ENCODE data around the gene NDUFS1.
A peak's percentile ranks its signal among the peaks of the same experiment; 100 is the strongest.
"Not testable (repeated sequence)": the region's sequence is repeated elsewhere in the genome, so short reads cannot be mapped to it uniquely, and the experiment has no call there.

NDUFS1 gene

GRCh38 chr2:206098471-206098870 is 60.8 kb downstream of the NDUFS1 start:
- DNase-seq (ENCODE audit: low spot score) = no peak

DNA sequence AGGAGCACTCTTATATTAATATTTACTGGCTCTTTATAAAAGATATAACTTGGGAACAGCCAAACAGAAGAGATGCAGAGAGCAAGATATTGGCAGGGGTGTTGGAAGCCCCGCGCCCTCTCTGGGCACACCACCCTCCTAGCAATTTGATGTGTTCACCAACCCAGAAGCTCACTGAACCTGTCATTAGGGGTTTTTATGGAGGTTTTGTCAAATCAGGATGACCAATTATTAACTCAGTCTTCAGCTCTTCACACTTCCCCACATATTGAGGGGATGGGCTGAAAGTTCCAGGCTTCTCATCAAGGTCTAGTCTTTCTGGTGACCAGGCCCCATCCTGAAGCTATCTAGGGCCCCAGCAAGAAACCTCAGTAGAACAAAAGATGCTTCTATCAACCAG is 62.4 kb downstream of the NDUFS1 start:
- DNase-seq (ENCODE audit: low spot score) = no peak

GRCh38 chr2:206095536-206096332 is 63.5 kb downstream of the NDUFS1 start:
- no peak for DNase-seq (ENCODE audit: low spot score)

DNA sequence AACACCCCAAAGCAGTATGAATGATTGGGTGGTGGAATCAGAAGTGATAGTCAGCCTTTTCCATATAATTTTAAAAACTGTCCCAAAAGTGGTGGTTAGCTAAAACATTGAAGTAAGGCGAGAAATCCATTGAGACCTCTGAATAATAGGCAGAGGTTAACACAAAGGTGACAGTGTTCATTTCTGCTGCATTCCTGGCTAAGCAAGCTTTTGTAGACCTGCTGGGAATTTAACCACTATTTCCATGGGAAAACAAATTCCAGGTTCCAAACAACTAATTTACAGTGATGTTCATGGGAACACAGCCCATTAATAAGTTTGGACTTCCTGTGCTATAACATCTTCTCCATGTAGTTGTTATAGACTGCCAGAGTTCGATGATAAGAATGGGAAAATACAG is 66.9 kb downstream of the NDUFS1 start:
- no peak for DNase-seq (ENCODE audit: low spot score)

DNA sequence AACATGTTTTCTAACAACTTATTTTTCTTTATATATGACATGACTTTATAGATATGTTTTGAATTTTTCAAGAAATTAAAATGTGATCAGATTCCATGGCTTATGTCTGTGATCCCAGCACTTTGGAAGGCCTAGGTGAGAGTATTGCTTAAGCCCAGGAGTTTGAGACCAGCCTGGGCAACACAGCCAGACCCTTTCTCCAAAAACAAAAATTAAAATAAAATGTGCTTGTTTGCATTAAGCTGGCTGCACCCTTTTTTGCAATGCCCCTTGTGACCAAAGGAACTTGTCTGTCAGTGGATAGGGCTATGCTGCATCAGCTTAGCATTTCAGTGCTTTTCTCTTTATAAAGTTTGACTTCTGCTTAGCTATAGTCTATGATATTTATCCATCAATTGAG is 71.0 kb downstream of the NDUFS1 start:
- no peak for DNase-seq (ENCODE audit: low spot score)

GRCh38 chr2:206086716-206087350 is 72.4 kb downstream of the NDUFS1 start:
- DNase-seq (ENCODE audit: low spot score) = no peak

DNA sequence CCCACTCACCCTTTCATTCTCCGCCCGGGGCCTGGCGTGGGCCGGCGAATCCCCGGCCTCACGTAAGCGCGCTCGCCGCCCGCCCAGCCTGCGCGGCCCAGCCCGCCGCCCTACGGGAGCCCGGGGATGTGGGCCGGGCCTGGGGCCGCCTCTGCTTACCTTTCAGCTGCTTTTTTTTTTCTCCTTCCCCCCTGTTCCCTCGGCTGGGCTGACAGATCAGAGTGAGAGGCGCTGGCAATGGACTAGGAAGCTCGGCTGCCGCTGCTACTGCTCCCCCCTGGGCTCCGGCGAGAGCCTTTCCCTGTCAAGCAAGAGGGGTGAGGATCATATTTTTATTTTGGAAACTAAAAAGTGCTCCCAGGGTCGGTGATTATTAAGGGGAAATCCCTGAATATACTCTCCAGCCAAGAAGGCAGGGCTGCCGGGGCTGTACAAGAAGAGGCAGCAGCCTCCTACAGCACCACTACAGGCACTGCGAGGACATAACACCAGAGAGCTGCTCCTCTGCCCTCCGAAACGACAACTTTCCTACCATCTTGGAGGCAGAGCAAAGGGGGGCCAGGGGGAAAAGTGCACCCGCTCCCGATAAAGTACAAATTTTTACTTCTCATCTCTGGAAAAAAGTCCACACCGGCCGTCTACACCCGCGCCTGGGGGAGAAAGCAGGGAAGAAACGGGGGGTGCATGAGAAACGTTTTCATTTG is 73.3 kb downstream of the NDUFS1 start, which contains the start of gene INO80D:
TSS of gene INO80D (minus strand) at position 433 of the 704 bp plus-strand sequence. CDS start 23,158 bp downstream, outside the sequence.
- peak; percentile 87 for DNase-seq (ENCODE audit: low spot score)

DNA sequence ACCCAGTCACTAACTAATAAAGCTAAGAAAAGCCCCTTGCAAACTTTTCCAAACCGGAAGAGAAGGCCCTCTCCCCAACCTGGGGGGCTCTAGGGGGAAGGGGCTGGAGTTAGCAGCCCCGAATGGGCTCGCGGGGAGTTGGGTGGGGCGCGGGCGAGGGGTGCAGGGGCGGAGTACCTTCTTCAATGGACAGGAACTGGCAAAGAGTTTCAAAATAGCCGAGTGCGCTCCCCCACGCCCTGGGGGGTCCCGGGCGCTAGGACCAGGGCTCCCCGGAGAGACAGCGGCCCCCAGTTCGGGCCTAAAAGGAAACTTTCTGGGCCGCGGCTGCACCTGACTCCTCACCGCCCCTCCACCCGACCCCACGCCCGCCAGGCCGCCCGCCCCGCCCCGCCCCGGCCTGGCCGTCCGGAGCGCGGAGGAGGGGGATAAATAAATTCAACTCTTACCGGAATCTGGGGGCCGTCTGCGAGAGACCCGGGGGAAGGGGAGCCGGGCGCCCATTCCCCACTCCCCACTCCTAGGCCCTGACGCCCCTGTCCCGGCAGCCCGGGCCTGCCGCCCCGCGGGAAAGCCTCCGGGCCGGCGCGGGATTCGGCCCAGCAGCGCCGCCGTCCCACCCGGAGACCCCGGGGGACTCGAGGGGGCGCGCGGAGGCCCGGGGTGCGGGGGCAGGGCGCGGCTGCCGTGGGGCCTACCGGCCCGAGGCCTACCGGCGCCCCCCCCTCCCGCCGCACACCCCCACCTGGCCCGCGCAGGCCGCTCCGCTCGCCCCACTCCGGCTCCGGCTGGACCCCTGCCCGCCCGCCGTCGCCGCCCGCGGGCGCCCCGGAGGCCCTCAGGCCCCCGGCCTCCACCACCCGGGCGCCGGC is 74.1 kb downstream of the NDUFS1 start:
- peak; percentile 65 for DNase-seq (ENCODE audit: low spot score)

DNA sequence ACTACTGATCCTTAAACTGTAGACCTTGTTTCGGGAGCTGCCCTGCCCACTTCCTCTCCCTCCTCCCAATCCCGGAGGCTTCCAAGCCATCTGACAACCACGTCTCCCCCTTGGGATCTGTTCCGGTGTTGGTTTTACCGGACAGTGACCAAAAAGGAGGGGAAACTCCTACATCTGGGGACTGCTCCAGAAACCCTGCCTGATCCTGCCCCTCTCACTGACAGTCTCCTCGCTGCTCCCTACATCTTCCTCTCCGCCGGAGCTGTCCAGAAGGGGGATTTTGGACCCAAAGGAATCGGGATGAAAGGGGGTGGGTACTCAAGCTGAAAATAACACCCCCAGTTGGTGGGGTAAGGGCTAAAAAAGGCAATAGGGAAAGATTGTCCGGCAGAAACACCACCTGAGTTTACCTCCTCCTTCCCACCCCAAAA is 74.8 kb downstream of the NDUFS1 start:
- peak; percentile 80 for DNase-seq (ENCODE audit: low spot score)

DNA sequence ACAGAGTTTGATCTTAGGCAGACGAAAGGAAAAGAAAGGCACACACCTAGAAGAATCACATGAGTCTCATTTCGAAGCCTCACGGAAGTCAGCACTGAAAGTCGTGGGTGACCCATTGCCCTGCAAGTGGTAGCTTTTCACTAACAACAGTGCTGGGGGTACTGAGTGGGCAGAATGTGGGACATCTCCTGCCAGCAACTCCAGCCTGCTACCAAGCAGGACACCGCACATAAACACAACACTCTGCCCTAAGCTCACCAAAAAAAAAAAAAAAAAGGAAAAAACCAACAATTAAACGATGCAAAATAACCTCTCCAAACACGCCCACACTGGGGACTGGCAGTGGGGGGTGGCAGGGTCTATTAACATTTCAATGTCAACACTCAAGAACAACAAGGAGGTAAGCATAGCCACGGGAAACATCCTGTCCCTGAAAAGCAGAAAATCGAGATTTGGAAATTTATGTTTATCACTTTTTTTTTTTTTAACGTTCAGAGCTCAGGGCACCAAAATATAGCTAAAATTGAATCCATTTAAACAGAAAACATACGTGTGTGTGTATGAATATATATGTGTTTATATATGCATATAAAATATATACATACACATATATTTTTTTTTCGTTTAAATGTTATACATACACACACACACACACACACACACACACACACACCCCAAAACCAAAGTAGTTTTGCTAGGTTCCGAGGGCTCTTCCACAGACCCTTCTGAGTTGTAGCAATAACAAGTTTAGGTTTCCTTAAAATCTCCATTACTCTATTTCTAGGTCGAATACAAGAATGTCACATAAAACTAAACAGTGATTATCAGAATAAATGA is 75.4 kb downstream of the NDUFS1 start:
- DNase-seq (ENCODE audit: low spot score) = peak; percentile 19

- no peak for DNase-seq (ENCODE audit: low spot score)
Observed at GRCh38 chr2:206082298-206082843, 76.9 kb downstream of the NDUFS1 start.

DNA sequence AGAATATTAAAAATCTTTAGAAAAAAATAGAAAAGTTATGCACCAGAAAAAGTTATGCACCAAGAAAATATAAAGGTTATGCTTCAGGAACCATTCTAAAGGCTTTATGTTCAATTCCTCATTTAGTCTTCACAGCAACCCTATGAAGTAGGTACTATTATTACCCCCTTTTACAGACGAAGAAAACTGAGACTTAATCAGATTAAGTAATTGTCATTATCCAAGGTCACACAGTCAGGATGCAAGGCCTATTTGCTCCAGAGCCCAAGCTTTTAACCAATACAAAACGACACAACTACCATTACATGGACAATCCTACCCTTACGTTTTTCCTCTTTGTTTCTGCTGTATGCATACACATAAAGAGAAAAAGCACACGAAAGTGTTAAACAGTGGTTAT is 78.3 kb downstream of the NDUFS1 start:
- no peak for DNase-seq (ENCODE audit: low spot score)

DNA sequence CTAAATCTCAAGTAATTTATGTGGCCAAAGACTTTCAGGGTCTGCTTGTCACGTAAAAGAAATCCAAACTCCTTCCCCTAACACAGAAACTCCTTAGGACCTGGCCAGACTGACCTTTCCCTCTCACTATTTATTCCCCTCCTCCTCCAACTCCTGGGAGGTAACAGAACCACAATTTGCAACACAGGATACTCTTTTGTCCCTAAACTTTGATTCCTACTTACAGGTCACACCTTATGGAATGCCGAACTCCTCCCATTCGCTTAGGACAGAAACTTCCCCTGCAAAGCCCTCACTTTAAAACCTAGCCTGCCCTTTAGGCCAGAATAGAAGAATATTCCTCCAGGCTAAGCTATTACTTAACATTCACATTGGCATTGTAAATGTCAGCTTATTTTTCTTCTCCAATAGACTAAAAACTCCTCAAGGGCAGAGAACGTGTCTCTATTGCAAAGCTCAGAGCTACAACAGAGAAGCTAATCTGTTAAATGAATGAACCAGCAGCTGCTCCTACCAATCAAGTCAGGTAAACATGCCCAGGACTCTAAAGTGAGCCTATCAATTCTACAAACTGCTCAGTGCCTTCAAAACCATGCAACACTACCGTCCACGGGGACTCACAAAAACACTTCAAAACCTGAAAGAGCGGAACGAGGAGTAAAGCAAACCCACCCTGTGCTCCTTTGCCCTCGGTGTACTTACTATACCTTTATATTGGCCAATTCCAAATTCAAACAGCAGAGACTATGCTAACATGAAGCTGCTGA is 79.4 kb downstream of the NDUFS1 start:
- no peak for DNase-seq (ENCODE audit: low spot score)

DNA sequence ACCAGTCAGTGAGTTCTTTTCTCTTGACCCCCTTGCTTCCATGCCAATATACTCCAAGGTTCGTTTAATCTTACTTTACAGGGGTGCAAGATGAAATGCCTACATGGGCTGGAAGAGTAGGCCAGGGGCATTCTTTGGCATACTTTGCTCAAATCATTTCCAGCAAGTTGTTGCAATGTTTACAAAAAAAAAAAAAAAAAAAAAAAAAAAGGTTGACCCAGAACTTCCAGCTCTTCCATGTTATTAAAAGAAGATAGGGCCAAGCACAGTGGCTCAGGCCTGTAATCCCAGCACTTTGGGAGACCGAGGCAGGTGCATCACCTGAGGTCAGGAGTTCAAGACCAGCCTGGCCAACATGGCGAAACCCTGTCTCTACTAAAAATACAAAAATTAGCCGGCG is 81.4 kb downstream of the NDUFS1 start:
- not testable (repeated sequence) for DNase-seq (ENCODE audit: low spot score)

DNA sequence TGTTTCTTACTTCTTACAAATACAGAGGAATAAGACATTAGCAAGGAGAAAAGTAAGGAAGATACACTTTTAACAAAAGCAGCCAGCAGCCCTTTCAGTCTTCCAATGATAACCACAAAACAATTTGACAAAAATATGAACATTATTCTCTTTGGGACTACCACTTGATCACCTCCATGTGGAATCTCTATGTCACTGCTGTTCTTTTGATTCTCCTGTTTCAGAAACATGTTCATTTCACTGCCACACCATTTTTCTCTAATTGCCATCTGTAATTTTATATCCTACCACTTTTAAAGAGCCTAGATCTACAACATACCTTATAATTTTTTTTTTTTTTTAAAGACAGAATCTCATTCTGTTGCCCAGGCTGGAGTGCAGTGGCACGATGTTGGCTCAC is 84.1 kb downstream of the NDUFS1 start:
- DNase-seq (ENCODE audit: low spot score) = no peak

DNA sequence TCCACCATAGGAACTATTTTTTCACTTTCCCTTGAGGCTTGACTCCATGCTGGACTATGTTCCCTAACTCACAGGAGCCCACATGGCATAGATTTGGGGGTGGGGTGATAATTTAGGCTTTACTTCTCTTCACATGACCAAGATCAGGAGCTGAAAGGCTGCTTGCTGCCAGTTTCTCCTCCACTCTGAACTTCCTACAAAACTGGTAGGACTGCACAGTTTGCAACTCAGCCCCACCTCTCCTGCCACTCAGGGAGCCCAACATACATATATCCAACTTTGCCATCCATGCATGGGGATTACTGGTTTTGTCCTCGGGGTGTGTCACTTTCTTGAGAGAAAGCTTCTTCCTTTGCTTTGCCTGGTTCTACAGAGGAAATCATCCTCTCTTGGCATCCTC is 87.4 kb downstream of the NDUFS1 start:
- DNase-seq (ENCODE audit: low spot score) = no peak

- DNase-seq (ENCODE audit: low spot score) = no peak
Observed at GRCh38 chr2:206069417-206069816, 89.8 kb downstream of the NDUFS1 start.

DNA sequence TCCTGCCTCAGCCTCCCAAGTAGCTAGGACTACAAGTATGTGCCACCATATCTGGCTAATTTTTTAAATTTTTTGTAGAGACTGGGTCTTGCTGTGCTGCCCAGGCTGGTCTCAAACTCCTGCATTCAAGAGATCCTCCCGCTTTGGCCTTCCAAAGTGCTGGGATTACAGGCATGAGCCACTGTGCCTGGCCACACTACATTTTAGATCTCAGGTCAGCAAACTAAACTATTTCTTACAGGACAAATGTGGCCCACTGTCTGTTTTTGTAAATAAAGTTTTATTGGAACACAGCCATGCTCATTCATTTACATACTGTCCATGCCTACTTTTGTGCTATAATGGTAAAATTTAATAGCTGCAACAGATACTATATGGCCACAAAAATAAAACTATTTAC is 91.0 kb downstream of the NDUFS1 start:
- DNase-seq (ENCODE audit: low spot score) = no peak

All from AG20443 (cell line).